ENCODE measurements around the gene TRPM2. TPM values are rescaled to one million over a fixed set of nuclear protein-coding genes. Genes with fewer than 3 reads are reported as not detected.

The TRPM2 gene
- total RNA-seq, 2 experiments from 2014 or later, result 1.9 to 2.9 TPM

DNA sequence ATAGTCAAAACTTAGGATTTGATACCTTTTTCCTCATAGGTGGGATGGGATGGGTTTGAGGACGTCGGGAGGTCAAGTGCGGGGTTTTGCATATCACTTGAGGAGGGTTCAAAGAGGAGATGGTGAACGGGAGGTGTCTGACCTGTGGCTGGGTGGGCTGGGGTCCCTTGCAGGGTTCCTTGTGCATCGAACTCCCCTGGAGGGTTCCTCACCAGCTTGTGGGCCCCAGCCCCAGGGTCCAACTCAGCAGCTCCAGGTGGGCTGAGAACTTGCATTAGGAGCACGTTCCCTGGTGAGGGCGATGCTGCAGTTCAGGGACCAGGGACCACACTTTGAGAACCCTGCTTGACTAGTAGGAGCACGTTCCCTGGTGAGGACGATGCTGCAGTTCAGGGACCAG, 23.2 kb downstream of the TRPM2 start:
- Mint-ChIP-seq H3K27ac (no peak overlapping the region), H3K36me3 (ENCODE audit: low read depth) (no peaks in the 10 kb centered on the region), H3K27me3 (no peaks in the 10 kb centered on the region), H3K9me3 (no peaks in the 10 kb centered on the region), H3K4me1 (ENCODE audit: low read depth) (peaks cover 23% of the 10 kb centered on the region), H3K4me3 (no peak overlapping the region)
- intact Hi-C loops (cut with DNase I, micrococcal nuclease), result no loop called here
- Histone ChIP-seq H3K27me3 (ENCODE audit: control insufficient read depth in 1 of 2, insufficient read depth in 2 of 2, low read length in 2 of 2) (no peaks in the 10 kb centered on the region), H3K27ac (ENCODE audit: low read depth in 1 of 2, low read length in 2 of 2) (no peak overlapping the region), H3K4me1 (ENCODE audit: insufficient read depth, low read length) (peaks cover 28% of the 10 kb centered on the region), H3K4me3 (ENCODE audit: low read length) (no peak overlapping the region), H3K9me3 (ENCODE audit: control insufficient read depth in 1 of 2, insufficient read depth in 1 of 2, low read length in 2 of 2) (no peaks in the 10 kb centered on the region), H3K36me3 (ENCODE audit: insufficient read depth, low read length) (no peaks in the 10 kb centered on the region)
- TF ChIP-seq, protein P1, sequence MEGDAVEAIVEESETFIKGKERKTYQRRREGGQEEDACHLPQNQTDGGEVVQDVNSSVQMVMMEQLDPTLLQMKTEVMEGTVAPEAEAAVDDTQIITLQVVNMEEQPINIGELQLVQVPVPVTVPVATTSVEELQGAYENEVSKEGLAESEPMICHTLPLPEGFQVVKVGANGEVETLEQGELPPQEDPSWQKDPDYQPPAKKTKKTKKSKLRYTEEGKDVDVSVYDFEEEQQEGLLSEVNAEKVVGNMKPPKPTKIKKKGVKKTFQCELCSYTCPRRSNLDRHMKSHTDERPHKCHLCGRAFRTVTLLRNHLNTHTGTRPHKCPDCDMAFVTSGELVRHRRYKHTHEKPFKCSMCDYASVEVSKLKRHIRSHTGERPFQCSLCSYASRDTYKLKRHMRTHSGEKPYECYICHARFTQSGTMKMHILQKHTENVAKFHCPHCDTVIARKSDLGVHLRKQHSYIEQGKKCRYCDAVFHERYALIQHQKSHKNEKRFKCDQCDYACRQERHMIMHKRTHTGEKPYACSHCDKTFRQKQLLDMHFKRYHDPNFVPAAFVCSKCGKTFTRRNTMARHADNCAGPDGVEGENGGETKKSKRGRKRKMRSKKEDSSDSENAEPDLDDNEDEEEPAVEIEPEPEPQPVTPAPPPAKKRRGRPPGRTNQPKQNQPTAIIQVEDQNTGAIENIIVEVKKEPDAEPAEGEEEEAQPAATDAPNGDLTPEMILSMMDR (IDR thresholded peaks at IDR 0.05), result no peak
- DNase-seq, result peak in 1 of 14 experiments; percentile 5
- POLR2A ChIA-PET, result no interaction called here
- CTCF ChIA-PET, result no interaction called here
- ATAC-seq (ENCODE audit: poor library complexity), result no peak

GRCh38 chr21:44377201-44377921, 23.9 kb downstream of the TRPM2 start:
- H3K36me3 ChIP-seq (ENCODE audit: insufficient read depth, low read length), result no peaks in the 10 kb centered on the region
- H3K4me3 ChIP-seq (ENCODE audit: low read length), result no peak overlapping the region
- ChIA-PET POLR2A (no interaction called here), CTCF (no interaction called here)
- intact Hi-C loops (cut with DNase I, micrococcal nuclease), result no loop called here
- Mint-ChIP-seq H3K4me1 (ENCODE audit: low read depth) (peaks cover 23% of the 10 kb centered on the region), H3K4me3 (no peak overlapping the region), H3K36me3 (ENCODE audit: low read depth) (peaks cover 7% of the 10 kb centered on the region), H3K27me3 (no peaks in the 10 kb centered on the region), H3K27ac (no peak overlapping the region), H3K9me3 (peaks cover 3% of the 10 kb centered on the region)
- H3K27me3 ChIP-seq (ENCODE audit: control insufficient read depth in 1 of 2, insufficient read depth in 2 of 2, low read length in 2 of 2), result no peaks in the 10 kb centered on the region
- no peak for ATAC-seq (ENCODE audit: poor library complexity)
- H3K4me1 ChIP-seq (ENCODE audit: insufficient read depth, low read length), result peaks cover 28% of the 10 kb centered on the region
- H3K9me3 ChIP-seq (ENCODE audit: control insufficient read depth in 1 of 2, insufficient read depth in 1 of 2, low read length in 2 of 2), result peaks cover 0 to 2% of the 10 kb centered on the region in 2 experiments
- no peak overlapping the region for H3K27ac ChIP-seq (ENCODE audit: low read depth in 1 of 2, low read length in 2 of 2)
- DNase-seq, result peak in 2 of 14 experiments; percentile 11 to 24
- TF ChIP-seq, protein P1 (IDR thresholded peaks at IDR 0.05), result no peak

DNA sequence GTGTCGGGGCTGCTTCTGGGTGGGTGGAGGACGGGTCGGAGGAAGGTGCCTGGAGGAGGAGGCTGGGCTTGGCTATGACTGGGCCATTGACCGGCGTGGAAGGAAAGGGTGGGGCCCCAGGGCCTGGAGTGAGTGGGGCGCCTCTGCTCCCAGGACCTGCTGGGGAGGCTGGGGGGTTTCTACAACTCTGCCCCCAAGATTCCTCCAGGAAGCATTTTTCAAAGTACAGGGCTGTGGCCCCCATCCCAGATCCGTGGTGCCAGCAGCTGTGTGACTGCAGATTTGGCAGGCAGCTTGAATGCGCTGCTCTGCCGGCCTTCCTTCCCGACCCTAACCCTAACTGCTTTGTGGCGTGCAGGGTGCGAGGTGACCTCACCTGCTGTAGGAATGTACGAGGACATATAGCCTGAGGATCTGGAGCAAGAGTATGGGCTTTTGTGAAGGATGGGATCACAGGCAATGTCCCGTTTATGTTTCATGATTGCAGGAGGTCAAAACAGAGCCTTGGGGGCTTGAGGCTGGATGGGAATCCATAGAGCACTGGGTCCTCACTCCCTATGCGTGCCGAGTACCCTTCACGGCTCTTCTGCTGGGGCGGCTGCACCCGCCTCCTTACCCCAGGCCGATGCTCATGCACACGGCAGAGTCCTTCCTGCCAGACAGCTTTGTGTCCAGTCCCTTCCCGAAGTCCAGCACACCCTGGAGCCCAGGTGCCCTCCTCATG, 24.7 kb downstream of the TRPM2 start:
- Mint-ChIP-seq H3K27ac (no peak overlapping the region), H3K36me3 (ENCODE audit: low read depth) (peaks cover 13% of the 10 kb centered on the region), H3K4me3 (no peak overlapping the region), H3K4me1 (ENCODE audit: low read depth) (peaks cover 23% of the 10 kb centered on the region), H3K27me3 (no peaks in the 10 kb centered on the region), H3K9me3 (peaks cover 3% of the 10 kb centered on the region)
- Histone ChIP-seq H3K4me1 (ENCODE audit: insufficient read depth, low read length) (peaks cover 28% of the 10 kb centered on the region), H3K27ac (ENCODE audit: low read depth in 1 of 2, low read length in 2 of 2) (no peak overlapping the region), H3K36me3 (ENCODE audit: insufficient read depth, low read length) (no peaks in the 10 kb centered on the region), H3K27me3 (ENCODE audit: control insufficient read depth in 1 of 2, insufficient read depth in 2 of 2, low read length in 2 of 2) (no peaks in the 10 kb centered on the region), H3K4me3 (ENCODE audit: low read length) (no peak overlapping the region), H3K9me3 (ENCODE audit: control insufficient read depth in 1 of 2, insufficient read depth in 1 of 2, low read length in 2 of 2) (peaks cover 0 to 9% of the 10 kb centered on the region in 2 experiments)
- ATAC-seq (ENCODE audit: poor library complexity) (no peak), DNase-seq (peak in 1 of 14 experiments; percentile 11)
- ChIA-PET POLR2A (no interaction called here), CTCF (no interaction called here)
- TF ChIP-seq, protein P1 (IDR thresholded peaks at IDR 0.05), result no peak
- intact Hi-C loops (cut with DNase I, micrococcal nuclease), result no loop called here
